Embryonic facial prominence (tissue), 1 donor: ENCODE measurements around the gene CIBAR2.

ENCODE experiments used
- DNase-seq: peaks from one replicate; pipeline ENCODE4 v3.0.0-alpha.2; 2016; ENCODE audit errors: extremely low spot score

CIBAR2 gene

GRCh38 chr16:85083051-85083639 lies 29.1 kb downstream of the CIBAR2 start:
- DNase-seq, result no peak

DNA sequence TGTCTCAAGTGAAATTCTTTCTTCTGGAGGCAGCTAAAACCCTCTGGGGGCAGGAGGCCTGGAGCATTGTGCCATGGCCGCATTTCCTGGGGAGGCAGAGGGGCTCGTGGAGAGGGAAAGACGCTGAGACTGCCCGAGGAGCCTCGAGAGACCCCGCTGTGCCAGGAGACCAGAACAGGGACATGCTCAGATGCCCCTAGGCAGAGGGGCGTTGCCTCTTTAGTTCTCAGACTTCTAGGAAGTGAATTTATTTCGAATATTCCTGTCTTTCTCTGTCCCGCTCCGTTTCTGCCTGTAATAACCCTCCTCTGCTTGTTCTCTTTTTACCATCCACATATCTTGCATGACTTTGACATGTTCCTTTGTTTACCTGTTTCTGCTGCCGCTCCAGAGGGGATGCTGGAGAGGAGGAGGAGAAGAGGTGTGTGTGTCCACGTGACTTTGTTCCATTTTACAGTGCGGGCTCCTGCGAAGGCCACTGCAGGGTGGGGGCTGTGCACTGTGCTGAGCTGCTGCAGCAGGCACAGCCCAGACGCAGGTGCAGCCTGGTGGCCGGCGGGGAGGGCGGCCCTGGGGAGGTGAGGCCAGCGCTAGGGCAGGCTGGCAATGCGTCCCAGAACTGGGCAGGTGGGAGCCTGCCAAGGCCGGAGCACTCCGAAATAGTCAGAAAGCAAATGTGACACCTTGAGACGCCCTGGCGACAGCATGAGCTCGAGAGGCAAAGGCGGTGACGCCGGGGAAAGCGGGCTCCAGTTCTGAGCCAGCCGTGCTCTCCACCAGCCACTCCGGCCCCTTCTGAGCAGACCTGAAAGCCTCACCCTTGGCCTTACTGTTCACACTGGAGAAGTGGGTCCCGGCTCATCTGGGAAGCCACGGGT lies 29.9 kb downstream of the CIBAR2 start:
- DNase-seq, result no peak

GRCh38 chr16:85081765-85082164 lies 30.5 kb downstream of the CIBAR2 start:
- no peak for DNase-seq

DNA sequence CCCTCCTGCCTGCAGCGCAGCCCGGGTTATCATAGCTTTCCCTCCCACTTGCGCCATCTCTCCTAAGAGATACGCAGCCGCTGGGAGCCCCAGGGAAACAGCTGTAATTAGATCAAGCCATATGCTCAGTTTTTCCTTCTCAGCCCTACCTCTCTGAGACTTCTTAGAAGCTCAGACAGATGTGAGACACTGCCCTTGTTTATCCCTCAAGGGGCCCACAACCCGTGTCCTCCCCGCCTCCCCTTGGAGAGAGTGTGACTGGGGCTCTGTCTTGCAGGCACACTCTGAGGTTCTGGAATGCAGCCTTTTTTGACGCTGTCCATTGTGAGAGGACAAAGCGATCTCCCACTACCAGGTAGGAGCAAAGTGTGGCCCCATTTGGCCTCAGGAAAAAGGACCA lies 31.2 kb downstream of the CIBAR2 start:
- DNase-seq, result no peak

DNA sequence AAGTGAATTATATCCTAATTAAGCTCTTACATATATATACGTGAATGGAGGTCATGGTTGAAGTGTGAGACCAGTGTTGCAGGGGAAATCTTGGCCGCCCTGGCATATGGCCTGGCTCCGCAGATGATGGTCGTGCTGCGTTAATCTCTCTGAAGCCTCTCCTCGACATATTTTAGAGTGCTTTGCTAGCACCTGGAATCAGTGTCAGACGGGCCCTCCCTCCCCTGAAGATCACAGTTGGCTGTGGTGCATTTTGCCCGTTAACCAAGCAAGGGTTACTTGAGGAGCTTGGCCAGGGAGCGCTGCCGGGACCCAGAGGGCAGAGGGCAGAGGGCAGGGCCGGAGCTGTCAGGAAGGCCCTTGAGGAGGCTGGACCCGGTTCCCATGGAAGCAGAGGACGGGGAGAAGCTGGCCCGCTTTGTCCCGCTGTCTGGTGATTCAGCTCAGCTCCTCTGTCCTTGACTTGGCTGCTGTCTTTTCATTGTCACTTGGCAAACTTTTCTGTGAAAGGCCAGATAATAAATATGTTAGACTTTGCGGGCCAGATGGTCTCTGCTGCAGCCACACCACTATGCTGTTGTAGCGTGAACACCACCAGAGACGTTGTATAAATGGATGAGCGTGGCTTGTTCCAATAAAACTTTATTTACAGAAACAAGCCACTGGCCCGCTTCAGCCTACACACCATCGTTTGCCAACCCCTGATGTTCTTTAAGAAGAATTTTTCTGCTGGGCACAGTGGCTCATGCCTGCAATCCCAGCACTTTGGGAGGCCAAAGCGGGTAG lies 32.3 kb downstream of the CIBAR2 start:
- DNase-seq, result no peak

- DNase-seq, result no peak
Observed at GRCh38 chr16:85078952-85079351, 33.3 kb downstream of the CIBAR2 start.

DNA sequence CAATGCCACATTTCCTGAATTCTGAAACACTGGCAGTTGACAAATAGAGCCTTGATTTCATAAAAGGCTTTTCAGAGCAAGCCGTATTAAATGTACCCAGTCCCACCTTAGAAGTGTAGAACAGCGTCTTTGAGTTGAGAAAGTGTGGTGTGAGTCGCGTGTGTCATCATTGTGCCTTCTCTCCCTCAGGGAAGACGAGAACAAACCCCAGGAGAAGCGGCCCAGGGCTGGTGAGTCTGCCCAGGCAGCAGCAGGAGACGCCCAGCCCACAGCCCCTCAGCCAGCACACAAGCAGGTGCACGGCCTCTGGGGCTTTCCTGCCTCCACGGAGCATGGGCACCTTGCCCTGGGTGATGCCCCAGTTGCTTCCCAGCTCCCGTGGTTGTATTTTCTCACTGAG lies 34.0 kb downstream of the CIBAR2 start:
- DNase-seq, result no peak

DNA sequence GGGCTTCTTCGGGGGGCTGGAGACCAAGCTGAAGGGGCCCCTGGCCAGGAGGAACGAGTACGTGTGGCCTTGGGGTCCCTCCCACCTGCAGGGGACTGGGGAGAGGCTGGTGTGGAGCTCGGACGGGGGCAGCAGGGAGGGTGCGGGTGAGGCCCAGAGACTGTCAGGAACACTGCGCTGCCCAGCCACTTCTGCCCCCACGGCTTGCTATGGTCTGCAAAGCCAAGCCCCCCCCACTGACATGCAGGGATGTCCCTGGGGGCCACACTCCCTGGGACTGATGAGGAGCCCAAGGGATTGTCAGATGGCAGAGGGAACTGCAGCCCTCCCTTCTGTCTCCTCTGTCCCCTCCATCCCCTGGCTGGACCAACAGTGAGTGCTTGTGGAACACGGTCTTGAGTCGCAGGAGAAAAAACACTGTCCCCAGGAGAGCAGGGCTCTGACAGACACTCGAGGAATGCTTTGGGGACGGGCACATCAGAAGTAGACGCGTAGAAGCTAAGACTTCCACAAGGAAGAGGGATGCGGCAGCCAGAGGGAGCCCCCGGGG lies 34.6 kb downstream of the CIBAR2 start:
- no peak for DNase-seq

- DNase-seq, result no peak
Observed at GRCh38 chr16:85077039-85077438, 35.2 kb downstream of the CIBAR2 start.

DNA sequence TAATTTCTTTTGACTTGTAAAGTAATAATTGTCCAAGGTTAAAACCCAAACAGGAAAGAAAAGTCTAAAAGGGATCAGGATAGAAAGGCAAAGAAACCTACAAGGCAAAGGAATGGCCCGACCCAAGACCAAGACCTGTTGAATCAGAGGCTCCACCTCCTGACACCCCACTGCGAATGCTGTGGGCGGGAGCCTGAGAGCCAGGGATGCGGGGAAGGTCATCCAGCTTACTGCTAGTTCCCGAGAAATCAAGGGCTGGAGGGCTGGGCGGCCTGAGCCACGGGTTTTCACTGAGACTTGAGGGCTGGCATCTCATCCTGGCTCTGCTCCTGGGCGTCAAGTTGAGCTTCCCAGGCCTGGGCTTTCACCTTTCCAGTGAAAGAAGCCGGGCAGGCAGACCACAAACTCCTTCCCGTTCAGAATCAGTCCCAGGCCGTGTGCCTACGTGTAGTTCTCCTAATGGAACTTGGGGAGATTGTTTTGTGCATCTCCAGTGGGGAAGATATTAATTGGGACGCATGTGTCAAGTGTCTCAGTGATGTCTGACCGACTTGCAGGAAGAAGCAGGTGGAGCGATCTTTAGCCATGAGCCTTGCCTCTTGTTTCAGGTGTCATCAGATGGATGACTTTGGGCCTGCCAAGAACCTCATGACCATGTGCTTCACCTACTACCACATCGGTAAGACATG lies 36.9 kb downstream of the CIBAR2 start:
- DNase-seq, result no peak

- no peak for DNase-seq
Observed at GRCh38 chr16:85074225-85074914, 37.9 kb downstream of the CIBAR2 start.

DNA sequence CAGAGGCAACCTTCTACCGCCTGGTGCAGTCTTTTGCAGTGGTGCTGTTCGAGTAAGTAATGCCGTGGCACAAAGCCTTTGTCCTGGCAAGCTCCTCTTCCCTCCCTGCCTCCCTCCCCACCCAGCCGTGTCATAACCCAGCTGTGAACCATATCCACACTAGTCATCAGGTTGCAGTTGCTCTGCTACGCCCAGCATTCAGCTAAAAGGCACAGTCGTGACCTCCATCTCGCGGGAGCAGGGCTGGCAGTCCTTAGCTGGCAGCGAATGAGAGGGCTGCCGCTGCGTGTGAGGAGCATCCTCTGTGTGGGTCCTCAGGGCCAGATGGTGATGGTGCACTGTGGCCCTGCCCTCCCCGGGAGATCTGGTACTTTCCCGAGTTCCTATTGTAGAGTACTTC lies 39.3 kb downstream of the CIBAR2 start:
- no peak for DNase-seq

- DNase-seq, result no peak
Observed at GRCh38 chr16:85072076-85072860, 40.0 kb downstream of the CIBAR2 start.

DNA sequence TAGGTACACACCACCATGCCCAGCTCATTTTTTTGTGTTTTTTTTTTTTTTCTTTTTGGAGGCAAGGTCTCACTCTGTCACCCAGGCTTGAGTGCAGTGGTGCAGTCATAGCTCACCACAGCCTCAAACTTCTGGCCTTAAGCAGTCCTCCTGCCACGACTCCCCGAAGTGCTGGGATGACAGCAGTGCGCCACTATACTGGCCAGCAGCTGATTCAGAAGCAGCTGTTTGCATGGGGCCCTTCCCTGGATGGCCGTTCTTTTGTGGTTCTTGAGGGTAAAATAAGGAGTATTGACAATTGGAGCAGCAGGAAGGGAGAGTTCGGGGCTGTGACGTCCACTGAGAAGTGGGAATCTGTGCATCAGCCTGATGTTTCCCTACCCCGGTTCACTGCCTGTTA lies 43.1 kb downstream of the CIBAR2 start:
- no peak for DNase-seq

DNA sequence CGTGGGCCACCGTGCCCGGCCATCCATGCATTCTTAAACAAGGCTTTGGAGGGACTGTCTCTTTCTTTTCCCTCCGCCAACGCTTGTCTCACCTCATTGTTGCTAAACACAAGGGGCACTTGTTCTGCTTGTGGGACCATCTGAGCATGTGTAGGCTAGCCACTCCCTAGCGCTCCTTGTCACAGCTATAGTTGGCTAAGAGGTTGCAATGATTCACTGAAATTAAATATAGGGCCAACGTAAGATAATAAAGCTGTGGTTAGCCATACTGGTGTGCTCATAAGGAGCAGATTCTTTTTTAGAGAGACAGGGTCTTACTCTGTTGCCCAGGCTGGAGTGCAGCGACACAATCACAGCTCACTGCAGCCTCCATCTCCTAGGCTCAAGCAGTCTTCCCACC lies 43.5 kb downstream of the CIBAR2 start:
- DNase-seq, result no peak

- DNase-seq, result no peak
Observed at GRCh38 chr16:85067426-85067825, 44.8 kb downstream of the CIBAR2 start.

DNA sequence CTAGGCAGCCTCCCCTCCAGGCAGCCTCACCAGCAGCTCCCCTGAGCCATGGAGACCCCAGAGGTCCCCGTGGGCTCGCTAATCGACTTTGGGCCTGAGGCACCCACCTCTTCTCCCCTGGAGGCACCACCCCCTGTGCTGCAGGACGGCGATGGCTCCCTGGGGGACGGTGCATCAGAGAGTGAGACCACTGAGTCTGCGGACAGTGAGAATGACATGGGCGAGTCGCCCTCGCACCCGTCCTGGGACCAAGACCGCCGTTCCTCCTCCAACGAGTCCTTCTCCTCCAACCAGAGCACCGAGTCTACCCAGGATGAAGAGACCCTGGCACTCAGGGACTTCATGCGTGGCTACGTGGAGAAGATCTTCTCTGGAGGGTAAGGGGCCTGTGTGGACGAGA lies 45.2 kb downstream of the CIBAR2 start:
- DNase-seq, result no peak

DNA sequence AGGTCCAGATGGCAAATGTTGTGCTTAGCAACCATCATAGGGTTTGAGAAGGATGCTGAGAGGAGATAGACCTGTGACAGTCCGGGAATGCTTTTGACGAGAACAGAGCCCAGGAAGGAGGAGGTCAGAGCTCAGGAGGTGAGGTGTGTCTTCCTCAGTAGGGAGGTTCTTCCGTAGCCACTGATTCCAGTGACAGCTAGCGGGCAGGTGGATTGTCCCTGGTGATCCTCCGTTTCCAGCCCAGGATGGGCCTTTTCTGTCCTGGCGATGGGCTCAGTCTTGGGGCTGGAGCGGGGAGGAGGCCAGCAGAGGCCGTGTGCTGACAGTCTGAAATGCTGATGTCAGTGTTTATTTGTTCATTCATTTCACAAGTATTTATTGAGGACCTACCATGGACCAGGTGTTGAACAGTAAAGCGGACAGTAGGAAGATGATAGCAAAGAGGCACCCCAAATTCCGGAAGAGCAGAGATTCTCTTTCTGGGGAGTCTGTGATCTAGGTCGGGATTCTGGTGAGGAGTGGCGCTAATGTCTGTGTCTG lies 45.9 kb downstream of the CIBAR2 start:
- no peak for DNase-seq

GRCh38 chr16:85065099-85065498 lies 47.2 kb downstream of the CIBAR2 start:
- DNase-seq, result no peak

GRCh38 chr16:85064186-85064585 lies 48.1 kb downstream of the CIBAR2 start:
- DNase-seq, result no peak
